GM12875 (cell line): Measurements from ENCODE around the gene PCYOX1L.

Experiments
- H3K4me3 ChIP-seq: one replicate; pipeline ENCODE4 v1.5.1; 2011; ENCODE audit warnings: low read depth, low read length, control low read depth
- CTCF ChIP-seq: IDR thresholded peaks from 2 replicates; pipeline ENCODE4 v1.5.1; 2011; ENCODE audit warnings: low read depth, mild to moderate bottlenecking, control low read depth, inconsistent platforms, low read length, moderate library complexity, borderline replicate concordance; ENCODE audit not compliant: insufficient read depth

The PCYOX1L gene

GRCh38 chr5:149374303-149374702, 16.5 kb downstream of the PCYOX1L start:
- TF ChIP-seq CTCF = no peak

GRCh38 chr5:149374801-149375200, 17.0 kb downstream of the PCYOX1L start:
- no peak overlapping the region for H3K4me3 ChIP-seq
- TF ChIP-seq CTCF = no peak

More at GRCh38 chr5:149374303-149374702, 16.5 kb downstream of the PCYOX1L start:
- H3K4me3 ChIP-seq = no peak overlapping the region

- TF ChIP-seq CTCF = no peak
- H3K4me3 ChIP-seq = no peak overlapping the region
Observed at GRCh38 chr5:149375434-149375833, 17.6 kb downstream of the PCYOX1L start.

- H3K4me3 ChIP-seq = no peak overlapping the region
- TF ChIP-seq CTCF = no peak
Observed at GRCh38 chr5:149376104-149376503, 18.3 kb downstream of the PCYOX1L start.

- no peak for TF ChIP-seq CTCF
Observed at GRCh38 chr5:149376711-149377447, 19.0 kb downstream of the PCYOX1L start.

GRCh38 chr5:149378241-149378820, 20.5 kb downstream of the PCYOX1L start:
- H3K4me3 ChIP-seq = no peak overlapping the region
- TF ChIP-seq CTCF = no peak

More at GRCh38 chr5:149376711-149377447, 19.0 kb downstream of the PCYOX1L start:
- no peak overlapping the region for H3K4me3 ChIP-seq
